Natural killer cell (primary cell): ENCODE measurements around the gene IL13RA1. TPM values are rescaled to one million over a fixed set of nuclear protein-coding genes. Genes with fewer than 3 reads are reported as not detected.

Experiments used
- ATAC-seq, 3 donors: fragments of 150-1000 bp in 2 of 3; fragments of 200-7000 bp in 1 of 3; cut with Tn5 transposase; 1 replicate in 1 of 3; 2 replicates in 2 of 3; pipeline ENCODE4 v1.10.0; 2021; ENCODE audit warnings: mild to moderate bottlenecking in 2 of 3, moderate library complexity in 2 of 3
- DNase-seq, 2 donors: peaks; one replicate each; pipeline versions ENCODE4 v3.0.0 to v3.0.0-alpha.2; 2013 to 2021; ENCODE audit warnings: mixed read lengths in 1 of 2
- H3K27ac ChIP-seq: one replicate; pipeline ENCODE4 v1.5.1; 2013; ENCODE audit warnings: mild to moderate bottlenecking, low read length
- H3K27me3 ChIP-seq: one replicate; pipeline ENCODE4 v1.6.1; 2013; ENCODE audit warnings: low read length; ENCODE audit not compliant: control insufficient read depth, insufficient read depth
- H3K36me3 ChIP-seq: one replicate; pipeline ENCODE4 v1.6.1; 2013; ENCODE audit warnings: low read length; ENCODE audit not compliant: control insufficient read depth, insufficient read depth
- H3K4me1 ChIP-seq: one replicate; pipeline ENCODE4 v1.6.1; 2013; ENCODE audit warnings: low read length; ENCODE audit not compliant: control insufficient read depth, insufficient read depth
- H3K4me3 ChIP-seq: one replicate; pipeline ENCODE4 v1.5.1; 2013; ENCODE audit warnings: low read length
- H3K9me3 ChIP-seq: one replicate; pipeline ENCODE4 v1.6.1; 2013; ENCODE audit warnings: low read length; ENCODE audit not compliant: control insufficient read depth, insufficient read depth
- H3K27ac Mint-ChIP-seq, 2 donors: one replicate each; pipeline ENCODE4 v1.8.0; 2022; ENCODE audit warnings: mild to moderate bottlenecking in 2 of 2, mixed read lengths in 2 of 2, moderate library complexity in 1 of 2
- H3K27me3 Mint-ChIP-seq, 2 donors: one replicate each; pipeline ENCODE4 v1.8.0; 2022; ENCODE audit warnings: low read depth in 2 of 2, mixed read lengths in 2 of 2
- H3K36me3 Mint-ChIP-seq: one replicate; pipeline ENCODE4 v1.8.0; 2022; ENCODE audit warnings: mixed read lengths
- H3K4me1 Mint-ChIP-seq, 2 donors: one replicate each; pipeline ENCODE4 v1.8.0; 2022; ENCODE audit warnings: mixed read lengths in 2 of 2
- H3K4me3 Mint-ChIP-seq: one replicate; pipeline ENCODE4 v1.8.0; 2022; ENCODE audit warnings: mild to moderate bottlenecking, moderate library complexity, mixed read lengths
- H3K9me3 Mint-ChIP-seq, 2 donors: one replicate each; pipeline ENCODE4 v1.8.0; 2022; ENCODE audit warnings: mixed read lengths in 2 of 2
- CTCF ChIP-seq: fragments of 200-600 bp; IDR thresholded peaks from one replicate; pipeline ENCODE4 v1.8.0; 2022; ENCODE audit warnings: antibody characterized with exemption
- whole genome bisulfite sequencing: methylation state at CpG from one replicate; pipeline ENCODE4 v1.1.7; 2013; ENCODE audit warnings: missing lambda C conversion rate; ENCODE audit not compliant: insufficient coverage; 5-methylcytosine and 5-hydroxymethylcytosine counted together
- intact Hi-C: fragments of 100-400 bp; cut with micrococcal nuclease; formaldehyde crosslinking; loops from one replicate; pipeline ENCODE4 v1.14.2; 2022
- total RNA-seq, 4 donors: library from RNA; stranded (reverse); fragments of 120-200 nt in 1 of 4; gene quantifications; one replicate each; pipeline versions ENCODE4 v1.2.3 to v1.2.4, GENCODE V29; 2013 to 2022

IL13RA1 gene
- total RNA-seq, 3 donors from 2014 or later (not counting 1 experiment from before 2014, with no cell fraction given) = 1.5 to 3.3 (median 2.4) TPM

- no peak overlapping the region for H3K27ac ChIP-seq
- Mint-ChIP-seq H3K27ac (no peak overlapping the region), H3K27me3 (peaks cover 0 to 12% of the 10 kb centered on the region in 2 donors), H3K4me3 (no peak overlapping the region), H3K9me3 (no peaks in the 10 kb centered on the region), H3K4me1 (no peaks in the 10 kb centered on the region), H3K36me3 (no peaks in the 10 kb centered on the region)
- H3K4me1 ChIP-seq = no peaks in the 10 kb centered on the region
- intact Hi-C loops = no loop called here
- no peaks in the 10 kb centered on the region for H3K36me3 ChIP-seq
- 74% methylated on average over 5 of the region's 5 CpGs for WGBS
- DNase-seq (peak in 1 of 2 donors; percentile 3), ATAC-seq (no peak)
- H3K4me3 ChIP-seq = no peak overlapping the region
- no peak for TF ChIP-seq CTCF
- no peaks in the 10 kb centered on the region for H3K27me3 ChIP-seq
- no peaks in the 10 kb centered on the region for H3K9me3 ChIP-seq
These were observed 34.7 kb downstream of the IL13RA1 start for GRCh38 chrX:118761939-118762707.

GRCh38 chrX:118763489-118763888 is 36.1 kb downstream of the IL13RA1 start:
- H3K27ac ChIP-seq = no peak overlapping the region
- Mint-ChIP-seq H3K27me3 (peaks cover 0 to 15% of the 10 kb centered on the region in 2 donors), H3K36me3 (no peaks in the 10 kb centered on the region), H3K9me3 (no peaks in the 10 kb centered on the region), H3K4me1 (no peaks in the 10 kb centered on the region), H3K4me3 (no peak overlapping the region), H3K27ac (no peak overlapping the region)
- H3K4me1 ChIP-seq = no peaks in the 10 kb centered on the region
- no peaks in the 10 kb centered on the region for H3K9me3 ChIP-seq
- H3K27me3 ChIP-seq = no peaks in the 10 kb centered on the region
- H3K36me3 ChIP-seq = no peaks in the 10 kb centered on the region
- intact Hi-C loops = no loop called here
- no peak for TF ChIP-seq CTCF
- DNase-seq (no peak), ATAC-seq (no peak)
- no CpG with 5 or more reads among the region's 1 CpG for WGBS
- no peak overlapping the region for H3K4me3 ChIP-seq

- Mint-ChIP-seq H3K9me3 (no peaks in the 10 kb centered on the region), H3K4me3 (no peak overlapping the region), H3K4me1 (no peaks in the 10 kb centered on the region), H3K36me3 (no peaks in the 10 kb centered on the region), H3K27ac (no peak overlapping the region), H3K27me3 (peaks cover 0 to 15% of the 10 kb centered on the region in 2 donors)
- no peak for TF ChIP-seq CTCF
- Histone ChIP-seq H3K4me1 (no peaks in the 10 kb centered on the region), H3K4me3 (no peak overlapping the region), H3K27ac (no peak overlapping the region), H3K27me3 (no peaks in the 10 kb centered on the region), H3K36me3 (no peaks in the 10 kb centered on the region), H3K9me3 (no peaks in the 10 kb centered on the region)
- 81% methylated on average over 4 of the region's 4 CpGs for WGBS
- intact Hi-C loops = no loop called here
- DNase-seq = no peak
- ATAC-seq = no peak
These were observed 36.7 kb downstream of the IL13RA1 start for GRCh38 chrX:118764122-118764521.
